Activated T-cell treated with anti-CD3 and anti-CD28 coated beads for 1 hour (primary cell): ENCODE measurements around the gene PPDPF.
A peak's percentile ranks its signal among the peaks of the same experiment; 100 is the strongest.
"Not testable (repeated sequence)": the region's sequence is repeated elsewhere in the genome, so short reads cannot be mapped to it uniquely, and the experiment has no call there.

ENCODE experiments used
- DNase-seq: peaks from one replicate; pipeline ENCODE4 v3.0.0-alpha.2; 2020; ENCODE audit warnings: low read depth

PPDPF gene

GRCh38 chr20:63551068-63551467 lies 30.5 kb downstream of the PPDPF start:
- no peak for DNase-seq

GRCh38 chr20:63552481-63553249 lies 32.1 kb downstream of the PPDPF start:
- no peak for DNase-seq

- peak; percentile 84 for DNase-seq
Observed at GRCh38 chr20:63553251-63553932, 32.8 kb downstream of the PPDPF start.

GRCh38 chr20:63553933-63554290 lies 33.3 kb downstream of the PPDPF start, which contains the start of gene FNDC11:
Gene FNDC11 (plus strand): TSS chr20:63554159. CDS start chr20:63555664, 1,505 bp downstream.
- no peak for DNase-seq

- DNase-seq = no peak
Observed at GRCh38 chr20:63554361-63555278, 34.1 kb downstream of the PPDPF start.

GRCh38 chr20:63555661-63556381 lies 35.3 kb downstream of the PPDPF start:
- no peak for DNase-seq

- DNase-seq = no peak
Observed at GRCh38 chr20:63556873-63557478, 36.4 kb downstream of the PPDPF start.

- DNase-seq = no peak
Observed at GRCh38 chr20:63557481-63557891, 36.9 kb downstream of the PPDPF start.

GRCh38 chr20:63558804-63559484 lies 38.4 kb downstream of the PPDPF start:
- DNase-seq = no peak

GRCh38 chr20:63559485-63560332 lies 39.1 kb downstream of the PPDPF start:
- not testable (repeated sequence) for DNase-seq

GRCh38 chr20:63560333-63560805 lies 39.8 kb downstream of the PPDPF start:
- DNase-seq = no peak

- DNase-seq = no peak
Observed at GRCh38 chr20:63560856-63561609, 40.5 kb downstream of the PPDPF start.

GRCh38 chr20:63561624-63562396 lies 41.2 kb downstream of the PPDPF start:
- no peak for DNase-seq

- DNase-seq = no peak
Observed at GRCh38 chr20:63562461-63563224, 42.1 kb downstream of the PPDPF start.

- DNase-seq = no peak
Observed at GRCh38 chr20:63563225-63563935, 42.8 kb downstream of the PPDPF start.

- DNase-seq = no peak
Observed at GRCh38 chr20:63564036-63564810, 43.7 kb downstream of the PPDPF start.
